NCI-H1417 (cell line): ENCODE results near the gene LRRC71.

Source experiments
- DNase-seq, 3 experiments: peaks; one replicate each; lab custom pipeline; 2025; lab: John Stamatoyannopoulos, UW

LRRC71 gene

DNA sequence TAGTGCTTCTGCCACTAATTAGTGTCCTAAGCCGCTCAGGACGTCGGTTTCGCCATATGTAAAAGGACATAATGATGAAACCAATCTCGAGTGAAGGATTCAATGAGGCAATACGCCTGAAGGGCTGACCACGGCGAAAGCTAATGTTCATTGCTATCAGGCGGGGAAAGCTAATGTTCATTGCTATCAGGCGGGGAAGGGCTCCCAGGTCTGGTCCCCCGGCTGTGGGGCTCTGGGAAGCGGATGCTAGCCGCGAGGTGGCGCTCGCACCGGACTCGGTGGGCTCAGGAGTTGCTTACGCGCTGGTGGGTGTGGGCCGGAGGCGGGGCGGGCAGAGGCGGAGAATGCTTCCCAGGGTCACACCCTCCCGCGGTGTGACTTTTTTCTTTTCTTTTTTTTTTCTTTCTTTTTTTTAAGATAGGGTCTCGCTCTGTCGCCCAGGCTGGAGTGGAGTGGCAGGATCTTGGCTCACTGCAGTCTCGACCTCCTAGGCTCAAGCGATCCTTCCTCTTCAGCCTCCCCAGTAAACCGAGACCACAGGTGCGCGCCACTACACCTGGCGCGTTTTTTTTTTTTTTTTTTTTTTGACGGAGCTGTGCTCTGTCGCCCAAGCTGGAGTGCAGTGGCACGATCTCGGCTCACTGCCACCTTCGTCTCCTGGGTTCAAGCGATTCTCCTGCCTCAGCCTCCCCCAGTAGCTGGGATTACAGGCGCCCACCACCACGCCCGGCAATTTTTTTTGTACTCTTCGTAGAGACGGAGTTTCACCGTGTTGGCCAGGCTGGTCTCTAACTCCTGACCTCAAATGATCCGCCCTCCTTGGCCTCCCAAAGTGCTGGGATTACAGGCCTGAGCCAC lies 28.0 kb upstream of the LRRC71 start:
- DNase-seq = peak; percentile 74 to 92 (median 86)

DNA sequence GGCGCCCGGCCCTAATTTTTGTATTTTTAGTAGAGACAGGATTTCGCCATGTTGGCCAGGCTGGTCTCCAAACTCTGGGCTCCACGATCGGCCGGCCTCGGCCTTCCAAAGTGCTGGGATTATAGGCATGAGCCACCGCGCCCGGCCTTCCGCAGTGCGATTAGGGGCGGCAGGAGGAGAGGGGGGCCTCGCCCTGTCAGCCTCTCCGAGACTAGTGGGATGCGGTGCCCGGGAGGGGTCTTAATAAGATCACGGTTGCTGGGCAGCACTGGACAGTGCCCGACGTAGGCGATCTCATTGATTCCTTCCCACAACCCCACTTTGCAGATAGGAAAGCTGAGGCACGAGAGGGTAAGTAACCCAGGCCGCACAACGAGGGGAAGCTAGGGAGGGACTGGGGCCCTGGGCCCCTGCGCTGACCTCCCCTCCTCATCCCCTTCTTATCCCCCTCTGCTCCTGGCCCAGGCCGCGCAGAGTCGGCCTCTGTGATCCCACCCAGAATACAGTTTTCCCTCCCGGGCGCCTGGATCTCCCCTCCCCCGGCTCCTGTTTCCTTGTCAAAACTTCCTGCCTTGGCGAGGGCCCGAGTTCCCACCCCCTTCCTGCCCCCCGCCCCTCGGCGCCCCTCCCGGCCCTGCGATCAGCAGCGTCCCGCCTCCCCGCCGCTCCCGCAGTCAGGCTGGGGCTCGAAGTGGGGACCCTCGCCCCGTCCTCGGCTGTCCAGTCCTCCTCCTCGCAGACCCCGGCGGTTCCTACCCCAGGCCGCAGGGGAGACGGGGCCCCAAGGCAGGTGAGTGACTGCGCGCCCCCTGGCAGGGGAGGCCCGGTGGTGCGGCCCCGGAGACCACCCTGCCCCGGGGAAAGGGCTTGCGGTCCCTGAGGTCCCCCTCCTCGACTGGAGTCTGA lies 27.1 kb upstream of the LRRC71 start, which contains the start of gene PEAR1:
PEAR1 (plus strand) TSS at position 671 of the 906 bp plus-strand sequence. CDS start 10,209 bp downstream, outside the sequence.
- no peak for DNase-seq

DNA sequence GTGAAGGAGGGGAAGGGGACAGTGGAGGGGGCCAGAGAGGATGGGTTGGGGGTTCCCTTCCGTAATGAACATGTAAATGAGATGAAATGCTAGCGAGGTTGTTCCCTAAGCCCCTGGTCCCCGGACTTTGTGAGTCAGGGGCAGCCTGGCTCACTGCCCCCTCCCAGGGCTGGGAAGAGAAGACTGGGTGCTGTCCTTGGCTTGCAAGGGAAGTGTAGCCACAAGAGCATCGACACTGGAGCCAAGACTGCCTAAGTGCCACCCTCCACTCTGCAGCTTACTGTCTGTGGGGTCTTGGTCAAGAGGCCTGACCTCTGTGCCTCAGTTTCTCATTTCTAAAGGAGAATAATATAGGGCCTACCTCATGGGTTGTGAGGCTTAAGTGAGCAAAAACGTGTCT lies 26.4 kb upstream of the LRRC71 start:
- no peak for DNase-seq

DNA sequence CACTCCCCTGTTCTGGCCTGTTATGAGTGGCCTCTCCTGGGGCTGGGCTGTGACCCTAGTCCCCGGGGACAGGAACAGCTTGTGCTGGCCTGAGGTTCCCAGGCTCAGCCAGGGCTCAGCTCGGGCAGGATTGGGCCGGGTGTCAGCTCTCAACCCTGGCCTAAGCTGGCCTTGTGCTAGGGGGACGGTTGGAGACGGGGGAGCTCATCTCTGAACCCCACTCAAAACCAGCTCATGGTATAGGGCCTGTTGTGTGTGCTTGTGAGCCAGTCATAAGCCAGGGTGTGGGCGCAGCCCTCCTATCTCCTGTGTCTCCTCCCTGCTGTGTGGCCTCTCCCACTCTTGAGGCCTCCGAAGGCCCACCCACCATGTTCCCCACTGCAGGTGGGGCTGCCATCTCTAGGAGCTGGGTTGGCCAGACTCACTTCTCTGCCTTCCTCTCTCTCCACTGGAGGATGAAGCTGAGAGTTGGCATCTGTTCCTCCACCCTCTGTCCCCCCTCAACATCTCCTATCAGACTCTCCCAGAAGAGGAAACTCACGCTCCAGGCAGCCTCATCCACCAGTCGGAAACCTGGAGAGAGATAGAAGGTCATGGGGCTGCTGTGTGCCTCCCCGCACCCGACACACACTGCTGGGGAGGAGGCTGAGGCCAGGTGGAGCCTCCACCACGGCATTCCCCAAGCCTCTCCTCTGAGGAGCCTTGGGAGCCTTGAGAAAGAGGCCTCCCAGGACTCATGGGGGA lies 25.5 kb upstream of the LRRC71 start:
- no peak for DNase-seq

DNA sequence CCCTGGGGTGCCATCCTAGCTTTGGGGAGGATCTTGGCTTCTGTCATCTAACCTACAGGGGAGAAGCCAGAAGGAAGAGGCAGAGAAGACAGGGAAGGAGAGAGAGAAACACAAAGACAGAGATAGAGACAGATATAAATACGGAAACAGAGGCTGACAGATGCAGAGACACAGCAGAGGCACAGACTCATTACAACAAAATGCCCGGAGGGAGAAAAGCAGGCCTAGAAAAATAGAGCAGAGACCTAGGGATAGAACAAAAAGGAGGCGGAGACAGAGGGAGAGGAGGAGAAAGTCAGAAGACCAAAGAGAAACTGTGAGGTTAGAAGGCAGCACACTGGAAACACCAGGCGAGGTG lies 25.0 kb upstream of the LRRC71 start:
- DNase-seq = no peak

DNA sequence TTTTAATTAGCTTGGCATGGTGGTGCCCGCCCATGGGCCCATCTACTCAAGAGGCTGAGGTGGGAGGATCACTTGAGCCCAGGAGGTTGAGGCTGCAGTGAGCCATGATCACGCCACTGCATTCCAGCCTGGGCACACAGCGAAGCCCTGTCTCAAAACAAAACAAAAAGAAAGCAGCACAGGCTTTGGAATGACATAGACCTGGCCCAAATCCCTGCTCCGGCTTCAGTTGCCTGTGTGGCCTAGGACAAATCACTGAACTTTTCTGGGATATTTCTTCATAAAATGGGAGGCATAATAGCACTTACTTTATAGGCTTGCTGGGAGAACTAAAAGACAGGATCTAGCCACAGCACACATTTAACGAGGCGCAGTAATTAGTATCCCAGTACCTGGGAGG lies 24.5 kb upstream of the LRRC71 start:
- DNase-seq = no peak

DNA sequence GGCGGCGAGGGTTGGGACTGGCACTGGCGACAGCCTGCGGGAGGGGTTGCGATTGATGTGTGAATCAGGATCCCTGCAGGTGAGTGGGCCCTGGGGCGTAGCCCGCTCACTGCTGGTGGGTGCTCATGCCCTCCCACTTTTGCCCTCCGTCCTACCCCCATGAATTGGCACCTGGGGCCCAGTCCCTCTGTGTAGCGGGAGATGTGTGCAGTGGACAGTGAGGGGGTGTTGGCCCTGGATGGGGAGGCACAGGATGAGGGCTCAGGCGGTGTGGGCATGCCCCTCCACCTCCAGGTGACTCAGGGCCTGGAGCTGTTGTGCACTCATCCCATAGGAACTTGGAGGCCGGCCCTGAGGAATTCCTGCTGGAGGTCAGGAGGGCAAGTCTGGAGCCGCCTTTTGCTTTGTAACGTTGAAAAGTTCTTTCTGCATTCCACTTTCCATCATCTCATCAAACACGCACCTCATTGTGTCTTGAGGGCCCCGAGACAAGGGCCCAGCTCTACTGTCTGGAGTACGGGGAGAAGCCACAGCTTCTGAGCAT lies 23.9 kb upstream of the LRRC71 start:
- DNase-seq = no peak

DNA sequence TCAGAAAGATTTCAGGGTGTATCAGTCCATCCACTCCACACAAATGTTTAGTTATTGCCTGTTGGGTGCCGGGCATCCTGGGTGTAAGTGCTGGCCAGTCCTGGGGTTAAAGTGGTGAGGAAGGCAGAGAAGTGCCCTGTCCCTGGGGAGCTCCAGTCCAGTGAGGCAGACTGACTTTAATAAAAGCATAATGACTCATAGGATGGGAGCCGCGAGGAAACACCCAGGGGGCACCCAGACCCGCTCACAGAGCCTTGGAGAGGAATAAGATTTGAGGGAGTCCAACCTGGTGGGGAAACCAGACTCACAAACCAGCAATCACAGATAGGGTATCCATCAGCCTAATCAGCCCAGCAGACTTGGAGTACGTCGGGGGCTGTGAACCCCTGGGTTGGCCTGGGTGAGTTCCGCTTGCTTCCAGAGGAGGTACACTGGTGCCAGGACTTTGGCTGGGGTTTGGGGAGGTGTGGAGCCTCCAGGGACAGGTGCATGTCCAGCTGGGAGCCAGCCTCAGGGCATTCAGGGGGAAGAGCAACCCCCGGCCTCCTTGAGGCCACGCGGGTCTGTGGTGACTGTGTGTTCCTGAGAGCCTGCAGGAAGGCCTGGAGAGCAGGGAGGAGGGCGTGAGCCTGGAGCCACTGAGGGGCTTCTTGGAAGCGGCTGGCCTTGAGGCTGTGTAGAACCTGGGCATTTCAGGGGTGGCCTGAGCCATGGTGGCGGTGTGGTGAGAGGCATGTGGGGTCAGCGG lies 23.2 kb upstream of the LRRC71 start:
- DNase-seq = no peak

DNA sequence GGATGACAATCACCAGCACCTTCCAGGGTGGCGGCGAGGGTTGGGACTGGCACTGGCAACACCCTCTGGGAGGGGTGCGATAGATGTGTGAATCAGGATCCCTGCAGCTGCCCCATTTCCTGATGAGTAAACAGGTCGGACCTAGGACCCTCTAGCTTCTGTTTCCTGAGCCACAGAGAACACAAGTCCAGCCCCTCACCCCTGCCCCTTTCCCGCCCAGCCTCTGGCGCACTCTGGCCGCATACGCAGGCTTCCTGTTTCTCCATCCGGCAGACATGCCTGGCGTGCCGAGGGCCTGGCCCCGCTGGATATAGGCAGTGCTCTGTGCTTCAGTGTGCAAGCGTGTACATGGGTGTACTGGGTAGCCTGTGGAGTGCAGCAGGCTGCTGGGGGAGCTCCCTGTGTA lies 22.3 kb upstream of the LRRC71 start:
- no peak for DNase-seq

DNA sequence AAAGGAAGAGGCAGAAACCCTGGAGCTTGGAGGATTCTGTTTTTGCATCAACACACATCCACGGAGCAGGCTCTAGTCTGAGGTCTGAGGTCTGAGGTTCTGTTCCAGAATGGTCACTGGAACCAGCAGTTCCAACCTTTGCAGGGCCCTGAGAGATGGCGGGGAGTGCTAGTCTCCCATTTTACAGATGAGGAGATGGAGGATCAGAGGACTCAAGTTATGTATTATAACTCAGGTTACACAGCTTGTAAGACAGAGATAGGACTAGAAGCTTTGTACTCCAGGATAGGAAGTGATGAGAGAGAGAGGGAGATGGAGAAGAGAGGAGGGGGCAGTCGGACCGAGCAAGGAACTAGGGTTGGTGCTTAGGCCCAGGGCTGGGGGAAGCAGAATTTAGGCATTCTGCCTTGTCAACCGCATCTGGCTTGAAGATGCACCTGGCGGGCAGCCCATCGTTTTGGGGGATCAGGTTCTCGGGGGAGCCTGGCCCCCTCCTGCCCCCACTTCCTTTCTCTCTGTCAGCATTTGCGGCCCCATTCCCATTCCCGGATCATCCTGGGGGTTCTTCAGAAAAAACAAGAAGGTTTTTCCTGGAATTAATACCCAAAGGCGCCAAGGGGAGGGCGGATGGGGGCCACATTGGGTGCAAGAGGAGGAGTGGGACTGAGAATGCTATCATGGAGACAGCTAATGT lies 21.3 kb upstream of the LRRC71 start:
- no peak for DNase-seq

DNA sequence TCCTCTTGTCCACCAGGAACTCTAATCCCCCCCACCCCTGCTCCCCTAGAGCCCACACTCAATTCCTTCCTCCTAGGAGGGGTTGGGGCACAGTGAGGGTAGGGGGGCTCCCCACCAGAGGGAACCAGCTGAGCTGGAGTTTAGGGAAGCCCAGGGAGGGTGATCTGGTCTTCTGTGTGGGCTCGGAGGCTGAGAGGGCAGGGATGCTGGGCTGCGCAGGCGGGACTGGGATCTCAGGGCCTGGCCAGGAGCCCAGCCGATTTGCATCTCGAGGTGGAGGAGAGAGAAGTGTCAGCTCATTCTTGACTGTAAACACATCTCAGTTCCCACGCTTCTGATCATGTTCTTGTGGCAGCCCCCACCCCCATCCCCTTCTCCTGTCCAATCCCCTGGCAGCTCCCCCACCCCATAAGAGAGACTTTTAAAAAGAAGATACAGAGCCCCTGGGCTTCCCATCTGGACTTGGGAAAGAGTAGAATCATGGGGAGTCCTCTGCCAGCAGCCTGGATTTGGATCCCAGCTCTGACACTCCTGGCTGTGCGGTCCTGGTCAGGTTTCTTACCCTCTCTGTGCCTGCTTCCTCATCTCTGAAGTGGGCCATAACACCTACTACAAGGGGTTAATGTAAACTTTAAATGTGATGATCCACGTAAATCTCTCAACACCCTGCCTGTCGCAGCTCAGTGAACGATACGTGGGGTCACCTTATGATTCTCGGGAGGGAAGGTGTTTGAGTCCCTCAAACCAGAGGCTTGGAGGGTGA lies 20.3 kb upstream of the LRRC71 start:
- no peak for DNase-seq

DNA sequence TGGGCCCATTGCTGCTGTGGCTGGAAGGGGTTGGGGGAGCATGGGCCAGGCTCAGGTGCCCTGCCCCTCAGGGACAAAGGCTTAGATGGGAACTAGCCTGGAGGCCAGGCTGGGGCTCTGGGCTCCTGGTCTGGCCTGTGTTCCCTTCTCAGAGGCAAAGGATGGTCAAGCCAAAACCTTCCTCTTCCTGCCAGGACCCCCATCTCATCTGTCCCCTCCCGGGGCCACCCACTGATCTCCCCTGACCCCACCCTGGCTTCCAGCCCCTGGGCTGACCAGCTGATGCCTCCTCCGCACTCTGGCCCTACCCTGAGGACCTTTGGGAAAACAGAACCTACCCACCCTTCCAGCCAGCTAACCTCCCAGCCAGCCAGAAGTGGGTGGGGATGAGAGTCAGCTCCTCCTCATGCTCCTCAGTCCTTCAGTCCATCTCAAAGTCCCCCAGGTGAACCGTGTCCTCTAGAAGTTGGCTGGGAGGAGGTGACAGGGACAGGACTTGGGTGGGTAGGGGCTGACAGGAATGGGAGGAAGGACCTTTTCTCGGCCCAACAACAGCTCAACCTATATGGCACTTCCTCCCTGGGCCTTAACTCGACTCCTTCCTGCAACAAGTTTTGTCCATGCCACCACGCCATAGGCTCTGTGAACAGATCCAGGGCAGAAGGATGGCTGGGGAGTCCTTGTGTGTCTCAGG lies 19.4 kb upstream of the LRRC71 start:
- no peak for DNase-seq

DNA sequence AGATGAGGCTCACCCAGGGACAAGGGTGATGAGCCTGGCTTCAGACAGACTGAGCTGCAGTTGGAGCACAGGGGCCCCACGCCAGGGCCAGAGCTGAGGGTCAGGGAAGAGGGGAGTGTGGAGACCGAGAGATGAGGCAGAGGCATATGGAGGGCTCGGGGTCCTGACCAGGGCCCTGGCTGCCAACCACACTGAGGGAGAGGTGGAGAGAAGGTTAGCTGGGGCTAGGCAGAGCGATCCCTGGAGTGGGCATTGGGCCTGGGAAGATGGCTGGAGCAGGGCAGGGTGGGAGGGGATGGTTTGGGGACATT lies 18.9 kb upstream of the LRRC71 start:
- DNase-seq = no peak

DNA sequence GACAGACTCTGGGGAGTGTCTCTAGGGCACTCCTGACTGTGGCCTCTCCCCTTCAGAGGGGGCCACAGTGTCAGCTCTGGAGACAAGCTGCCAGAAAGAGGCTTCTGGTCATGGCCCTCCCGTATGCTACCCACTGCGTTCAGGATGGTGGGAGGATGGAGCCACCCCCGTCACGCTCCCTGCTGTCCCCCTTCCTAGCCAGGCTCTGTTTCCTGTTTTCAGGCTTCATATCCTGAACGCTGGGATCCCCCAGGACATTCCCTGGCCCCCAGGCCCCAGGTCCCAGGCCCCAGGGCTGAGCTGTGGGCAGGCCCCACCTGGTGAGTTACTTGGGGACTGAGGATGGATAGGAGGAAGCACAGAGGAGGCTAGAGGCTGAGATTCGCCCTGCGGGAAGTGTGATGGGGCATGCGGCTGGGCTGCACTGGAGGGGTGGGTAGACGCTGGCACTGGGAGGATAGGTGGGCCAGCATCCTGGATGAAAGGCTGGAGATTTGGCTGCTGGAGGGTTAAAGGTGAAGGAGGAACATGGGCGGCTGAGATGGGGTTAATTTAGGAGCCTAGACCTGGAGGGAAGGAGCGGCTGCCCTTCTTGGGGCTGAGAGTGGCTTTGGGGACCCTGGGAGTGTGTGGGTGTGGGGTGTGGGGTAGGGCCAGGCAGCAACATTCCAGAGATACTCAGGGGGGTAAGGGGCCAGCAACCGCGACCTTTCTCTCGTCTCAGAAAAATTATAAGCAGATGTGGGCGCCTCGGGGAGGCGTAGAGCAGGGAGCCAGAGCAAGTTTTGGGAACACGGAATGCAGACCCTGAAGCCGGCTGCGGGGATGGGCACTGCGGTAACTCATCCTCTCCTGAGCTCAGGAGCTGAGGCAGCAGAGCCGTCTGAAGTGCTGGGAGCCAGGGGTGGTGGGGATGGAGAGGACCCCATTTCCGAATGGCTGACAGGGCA lies 18.2 kb upstream of the LRRC71 start:
- DNase-seq = no peak

DNA sequence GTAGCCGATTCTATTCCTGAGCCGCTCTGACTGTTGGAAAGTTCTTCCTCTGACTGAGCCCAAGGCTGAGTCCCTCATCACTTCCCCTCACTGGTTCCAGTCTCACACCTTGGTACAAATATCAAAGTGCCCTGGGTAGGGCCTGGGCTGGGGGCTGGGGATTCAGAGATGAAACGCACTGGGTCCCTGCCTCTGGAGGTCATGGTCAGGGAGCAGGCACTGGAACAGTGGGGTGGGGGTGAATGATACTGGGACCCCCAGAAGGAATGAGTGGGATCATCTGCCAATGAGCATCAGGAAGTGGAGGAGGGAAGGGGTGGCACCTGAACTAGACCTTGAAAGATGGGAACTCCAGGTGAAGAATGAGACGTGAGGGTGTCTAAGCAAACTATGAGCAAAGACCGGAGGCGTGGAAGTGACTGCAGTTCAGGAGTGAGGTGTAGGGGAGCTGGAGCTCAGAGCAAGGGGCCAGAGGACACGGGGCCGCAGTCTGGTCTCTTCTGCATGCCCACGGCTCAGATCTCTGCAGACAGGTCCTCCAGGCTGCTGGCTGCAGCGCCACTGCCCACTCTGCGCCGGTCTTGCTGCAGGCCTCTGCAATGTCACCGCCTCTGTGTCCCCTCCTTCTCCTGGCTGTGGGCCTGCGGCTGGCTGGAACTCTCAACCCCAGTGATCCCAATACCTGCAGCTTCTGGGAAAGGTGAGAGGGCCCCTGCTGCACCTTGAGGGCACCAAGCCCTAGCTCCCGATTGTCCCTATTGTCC lies 16.9 kb upstream of the LRRC71 start:
- DNase-seq = no peak

DNA sequence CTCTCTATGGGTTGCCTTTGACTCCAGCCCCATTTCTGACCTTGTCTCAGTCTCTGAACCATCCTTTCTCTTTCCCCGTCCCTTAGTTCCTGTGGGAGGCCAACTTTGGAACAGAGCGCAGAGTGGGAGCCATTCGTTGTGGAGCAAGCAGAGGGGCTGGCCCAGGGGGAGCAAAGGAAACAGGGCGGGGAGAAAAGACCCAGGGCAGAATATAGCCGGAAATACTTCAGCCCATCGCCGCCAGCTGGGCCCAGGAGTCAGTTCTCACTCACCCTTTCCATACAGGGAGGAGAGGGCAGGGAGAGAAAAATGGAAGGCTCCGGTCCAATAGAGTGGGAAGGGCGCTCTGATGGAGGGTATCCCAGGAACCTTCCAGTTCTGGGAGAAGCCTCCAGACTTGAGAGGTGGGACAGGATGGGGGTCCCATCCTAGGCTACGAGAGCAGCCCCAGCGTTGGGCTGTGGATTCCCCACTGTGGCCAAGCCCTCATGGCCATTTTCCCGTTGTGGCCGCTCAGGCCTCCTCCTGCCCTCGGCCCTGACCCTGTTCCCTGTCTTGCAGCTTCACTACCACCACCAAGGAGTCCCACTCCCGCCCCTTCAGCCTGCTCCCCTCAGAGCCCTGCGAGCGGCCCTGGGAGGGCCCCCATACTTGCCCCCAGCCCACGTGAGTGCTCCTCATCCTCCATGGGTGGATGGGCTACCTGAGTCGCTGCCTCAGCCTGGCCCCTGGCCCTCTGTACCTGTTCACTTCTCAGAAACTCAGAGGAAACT lies 16.1 kb upstream of the LRRC71 start:
- DNase-seq = no peak

DNA sequence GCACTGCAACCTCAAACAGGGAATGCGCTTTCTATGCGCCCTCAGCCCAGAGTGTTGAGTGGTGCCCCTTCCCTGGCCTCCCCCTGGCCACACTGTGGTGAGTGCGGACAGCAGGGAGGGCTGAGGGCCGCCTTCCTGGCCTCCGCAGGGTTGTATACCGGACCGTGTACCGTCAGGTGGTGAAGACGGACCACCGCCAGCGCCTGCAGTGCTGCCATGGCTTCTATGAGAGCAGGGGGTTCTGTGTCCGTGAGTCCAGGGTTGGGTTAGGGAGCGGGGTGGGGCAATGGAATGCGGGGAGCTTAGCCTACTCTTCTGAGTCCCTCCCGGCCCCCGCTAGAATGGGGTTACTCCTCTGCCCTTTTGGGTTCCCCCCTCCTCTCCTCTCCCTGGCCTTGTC lies 15.3 kb upstream of the LRRC71 start:
- no peak for DNase-seq
